Adrenal gland (tissue), 5 donors: Measurements from ENCODE around the gene CDC5L.

Source experiments
- POLR2A ChIP-seq, 2 donors: fragments of 450-650 bp; IDR thresholded peaks; one replicate each; pipeline ENCODE4 v1.6.1; 2017; ENCODE audit warnings: antibody characterized with exemption in 2 of 2, mild to moderate bottlenecking in 2 of 2, moderate library complexity in 1 of 2
- TF ChIP-seq, protein P1 (sequence below), 6 experiments: fragments of 450-650 bp in 4 of 6; fragments of 200-600 bp in 2 of 6; sonication (generic) in 1 of 6; IDR thresholded peaks; 1 replicate in 5 of 6; 2 replicates in 1 of 6; pipeline versions ENCODE4 v1.5.1 to v1.8.0; 2016 to 2021; ENCODE audit warnings: antibody characterized with exemption in 6 of 6, mild to moderate bottlenecking in 2 of 6, moderate library complexity in 1 of 6
- donor health status: DM: no; HTN: no; CAD: no.

GRCh38 chr6:44338228-44339122 is 49.0 kb upstream of the CDC5L start:
- TF ChIP-seq POLR2A (IDR thresholded peaks at IDR 0.05), result no peak
- TF ChIP-seq, protein P1, sequence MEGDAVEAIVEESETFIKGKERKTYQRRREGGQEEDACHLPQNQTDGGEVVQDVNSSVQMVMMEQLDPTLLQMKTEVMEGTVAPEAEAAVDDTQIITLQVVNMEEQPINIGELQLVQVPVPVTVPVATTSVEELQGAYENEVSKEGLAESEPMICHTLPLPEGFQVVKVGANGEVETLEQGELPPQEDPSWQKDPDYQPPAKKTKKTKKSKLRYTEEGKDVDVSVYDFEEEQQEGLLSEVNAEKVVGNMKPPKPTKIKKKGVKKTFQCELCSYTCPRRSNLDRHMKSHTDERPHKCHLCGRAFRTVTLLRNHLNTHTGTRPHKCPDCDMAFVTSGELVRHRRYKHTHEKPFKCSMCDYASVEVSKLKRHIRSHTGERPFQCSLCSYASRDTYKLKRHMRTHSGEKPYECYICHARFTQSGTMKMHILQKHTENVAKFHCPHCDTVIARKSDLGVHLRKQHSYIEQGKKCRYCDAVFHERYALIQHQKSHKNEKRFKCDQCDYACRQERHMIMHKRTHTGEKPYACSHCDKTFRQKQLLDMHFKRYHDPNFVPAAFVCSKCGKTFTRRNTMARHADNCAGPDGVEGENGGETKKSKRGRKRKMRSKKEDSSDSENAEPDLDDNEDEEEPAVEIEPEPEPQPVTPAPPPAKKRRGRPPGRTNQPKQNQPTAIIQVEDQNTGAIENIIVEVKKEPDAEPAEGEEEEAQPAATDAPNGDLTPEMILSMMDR (IDR thresholded peaks at IDR 0.05), result peak; percentile 58 to 87 (median 79)
